CD14-positive monocyte (primary cell): Measurements from ENCODE around the gene DIAPH1. TPM values are rescaled to one million over a fixed set of nuclear protein-coding genes. Genes with fewer than 3 reads are reported as not detected.

ENCODE experiments used
- DNase-seq, 3 donors: peaks; one replicate each; pipeline ENCODE4 v3.0.0-alpha.2; 2011 to 2022
- H2AFZ ChIP-seq: 2 replicates; pipeline ENCODE4 v1.6.0; 2012; ENCODE audit warnings: mild to moderate bottlenecking, low read depth, low read length, inconsistent platforms; ENCODE audit not compliant: insufficient read depth, poor library complexity, severe bottlenecking
- H3K27ac ChIP-seq, 2 donors: 1 replicate in 1 of 2; 2 replicates in 1 of 2; pipeline ENCODE4 v1.5.1; 2012 to 2013; ENCODE audit warnings: low read length in 2 of 2, control low read depth in 1 of 2, inconsistent platforms in 1 of 2, low read depth in 1 of 2, mild to moderate bottlenecking in 1 of 2
- H3K27me3 ChIP-seq, 2 donors: one replicate each; pipeline versions ENCODE4 v1.6.0 to v1.6.1; 2011 to 2013; ENCODE audit warnings: low read length in 2 of 2; ENCODE audit not compliant: control insufficient read depth in 2 of 2, insufficient read depth in 2 of 2
- H3K36me3 ChIP-seq, 2 donors: replicated peaks in 1 of 2; 1 replicate in 1 of 2; 2 replicates in 1 of 2; pipeline versions ENCODE4 v1.5.1 to v1.6.1; 2012 to 2013; ENCODE audit warnings: low read length in 2 of 2, control low read depth in 1 of 2, inconsistent platforms in 1 of 2, mild to moderate bottlenecking in 1 of 2; ENCODE audit not compliant: insufficient read depth in 2 of 2, control insufficient read depth in 1 of 2
- H3K4me1 ChIP-seq, 2 donors: 1 replicate in 1 of 2; 2 replicates in 1 of 2; pipeline versions ENCODE4 v1.5.1 to v1.6.1; 2012 to 2013; ENCODE audit warnings: low read length in 2 of 2, control low read depth in 1 of 2, inconsistent platforms in 1 of 2, mild to moderate bottlenecking in 1 of 2, moderate library complexity in 1 of 2; ENCODE audit not compliant: insufficient read depth in 2 of 2, control insufficient read depth in 1 of 2
- H3K4me2 ChIP-seq: replicated peaks from 2 replicates; pipeline ENCODE3; 2012; ENCODE audit warnings: low read length, moderate library complexity, mild to moderate bottlenecking; ENCODE audit not compliant: poor library complexity, severe bottlenecking; ENCODE audit errors: extremely low read depth
- H3K4me3 ChIP-seq, 3 experiments: fragments of 200-600 bp in 1 of 3; sonication (generic) in 1 of 3; replicated peaks in 1 of 3; 1 replicate in 2 of 3; 2 replicates in 1 of 3; pipeline ENCODE4 v1.5.1; 2011 to 2013; ENCODE audit warnings: low read length in 3 of 3, mild to moderate bottlenecking in 3 of 3, control low read depth in 2 of 3, low read depth in 2 of 3, inconsistent platforms in 1 of 3, moderate library complexity in 1 of 3
- H3K79me2 ChIP-seq: 2 replicates; pipeline ENCODE4 v1.6.0; 2012; ENCODE audit warnings: mild to moderate bottlenecking, control low read depth, inconsistent platforms, low read length, moderate library complexity; ENCODE audit not compliant: insufficient read depth
- H3K9ac ChIP-seq: 2 replicates; pipeline ENCODE4 v1.6.0; 2017; ENCODE audit warnings: low read length, mild to moderate bottlenecking; ENCODE audit not compliant: insufficient read depth, poor library complexity, severe bottlenecking
- H3K9me3 ChIP-seq, 2 donors: replicated peaks in 1 of 2; 1 replicate in 1 of 2; 2 replicates in 1 of 2; pipeline versions ENCODE4 v1.5.1 to v1.6.1; 2012 to 2013; ENCODE audit warnings: low read length in 2 of 2, control low read depth in 1 of 2; ENCODE audit not compliant: control insufficient read depth in 1 of 2, insufficient read depth in 1 of 2
- H4K20me1 ChIP-seq: 2 replicates; pipeline ENCODE4 v1.6.0; 2012; ENCODE audit warnings: mild to moderate bottlenecking, low read length, control low read depth, moderate library complexity; ENCODE audit not compliant: insufficient read depth
- H3K27ac Mint-ChIP-seq, 7 donors: one replicate each; pipeline ENCODE4 v1.8.0; 2020; ENCODE audit warnings: mild to moderate bottlenecking in 7 of 7, mixed read lengths in 7 of 7, moderate library complexity in 6 of 7, inconsistent platforms in 2 of 7
- H3K27me3 Mint-ChIP-seq, 3 donors: one replicate each; pipeline ENCODE4 v1.8.0; 2021 to 2022; ENCODE audit warnings: low read depth in 3 of 3, mild to moderate bottlenecking in 3 of 3, mixed read lengths in 3 of 3, moderate library complexity in 3 of 3, inconsistent platforms in 1 of 3
- H3K36me3 Mint-ChIP-seq, 2 donors: one replicate each; pipeline ENCODE4 v1.8.0; 2020; ENCODE audit warnings: mixed read lengths in 2 of 2, inconsistent platforms in 1 of 2, mild to moderate bottlenecking in 1 of 2
- H3K4me1 Mint-ChIP-seq: one replicate; pipeline ENCODE4 v1.8.0; 2020; ENCODE audit warnings: mild to moderate bottlenecking, mixed read lengths
- H3K4me3 Mint-ChIP-seq, 2 donors: one replicate each; pipeline ENCODE4 v1.8.0; 2020; ENCODE audit warnings: mild to moderate bottlenecking in 2 of 2, mixed read lengths in 2 of 2, moderate library complexity in 1 of 2
- H3K9me3 Mint-ChIP-seq, 7 donors: one replicate each; pipeline ENCODE4 v1.8.0; 2020 to 2022; ENCODE audit warnings: mixed read lengths in 7 of 7, mild to moderate bottlenecking in 6 of 7, moderate library complexity in 6 of 7, inconsistent platforms in 2 of 7
- WGBS: methylation state at CpG from one replicate; pipeline ENCODE4 v1.1.5; 2013; ENCODE audit warnings: missing lambda C conversion rate; ENCODE audit not compliant: insufficient coverage; 5-methylcytosine and 5-hydroxymethylcytosine counted together
- intact Hi-C, 2 donors: fragments of 100-400 bp; cut with micrococcal nuclease; formaldehyde crosslinking; loops; one replicate each; pipeline versions ENCODE4 v1.15.0 to v1.15.1; 2023
- polyA plus RNA-seq, 3 donors: library from polyadenylated mRNA; depleted of rRNA in 1 of 3; unstranded in 2 of 3; stranded (reverse) in 1 of 3; fragments of 300-500 nt in 2 of 3; fragments of >200 nt in 1 of 3; fragmentation: Illumina TruSeq in 2 of 3; gene quantifications; 1 replicate in 2 of 3; 2 replicates in 1 of 3; pipeline ENCODE4 v1.2.3, GENCODE V29; 2012 to 2021
- TF ChIP-seq, protein P1 (sequence below): fragments of 200-600 bp; IDR thresholded peaks from one replicate; pipeline ENCODE4 v1.8.0; 2022; ENCODE audit warnings: antibody characterized with exemption, mild to moderate bottlenecking

DIAPH1 gene
- polyA plus RNA-seq, 3 donors, result 60.2 to 140 (median 98.6) TPM

DNA sequence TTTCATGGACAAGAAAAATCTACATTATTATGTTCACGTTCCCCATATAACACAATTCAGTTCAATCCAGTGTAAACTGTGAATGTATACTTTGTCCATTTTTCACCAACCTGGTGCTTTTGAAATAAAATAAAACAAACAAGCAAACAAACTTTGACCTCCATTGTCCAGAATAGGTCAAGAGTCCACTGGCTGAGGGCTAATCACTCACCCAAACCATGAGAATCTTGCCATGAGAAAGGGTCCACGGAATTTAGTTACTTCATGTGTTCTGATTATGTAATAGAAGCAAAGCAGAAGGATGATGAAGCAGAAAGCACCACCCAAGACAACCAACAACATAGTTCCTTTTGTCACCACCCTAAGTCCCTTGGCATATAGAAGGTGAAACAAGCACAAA lies 28.7 kb downstream of the DIAPH1 start:
- H3K27ac Mint-ChIP-seq, result peak overlapping the region; percentile 88 to 97 (median 93)
- H3K79me2 ChIP-seq, result peaks cover 100% of the 10 kb centered on the region
- H3K4me1 ChIP-seq, result peaks cover 40 to 57% of the 10 kb centered on the region in 2 donors

DNA sequence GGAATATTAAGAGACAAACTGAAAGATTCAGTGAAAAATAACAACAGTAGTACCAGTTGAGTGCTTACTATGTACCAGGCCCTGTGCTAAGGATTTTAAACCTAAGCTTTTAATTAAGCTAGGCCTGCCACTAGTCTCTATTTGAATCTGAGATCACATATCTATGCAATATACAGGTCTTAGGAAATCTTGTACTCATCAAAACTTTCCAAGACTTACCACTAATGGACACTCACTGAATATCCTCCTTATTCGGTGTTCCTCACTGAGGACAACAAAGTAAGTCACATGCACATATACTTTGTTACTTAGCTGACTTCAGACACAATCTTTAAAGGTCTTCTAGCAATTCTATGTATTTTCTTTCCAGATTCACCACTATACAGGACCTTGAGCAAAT lies 32.6 kb downstream of the DIAPH1 start:
- Histone ChIP-seq H3K4me1 (peaks cover 40 to 58% of the 10 kb centered on the region in 2 donors), H3K4me3 (no peak overlapping the region), H3K79me2 (peaks cover 81% of the 10 kb centered on the region), H2AFZ (no peak overlapping the region), H3K27me3 (no peaks in the 10 kb centered on the region), H3K4me2 (no peak overlapping the region), H4K20me1 (peaks cover 78% of the 10 kb centered on the region), H3K9me3 (no peaks in the 10 kb centered on the region), H3K36me3 (peaks cover 41 to 72% of the 10 kb centered on the region in 2 donors), H3K27ac (peak overlapping the region in 1 of 2 donors; percentile 63), H3K9ac (no peak overlapping the region)
- WGBS, result 88% methylated on average over 1 of the region's 1 CpG
- peaks cover 61% of the 10 kb centered on the region for H3K4me1 Mint-ChIP-seq
- H3K4me3 Mint-ChIP-seq, result no peak overlapping the region
- peaks cover 58 to 82% of the 10 kb centered on the region in 2 donors for H3K36me3 Mint-ChIP-seq
- peak overlapping the region in 5 of 7 donors; percentile 3 to 73 (median 69) for H3K27ac Mint-ChIP-seq
- DNase-seq, result no peak
- TF ChIP-seq, protein P1, sequence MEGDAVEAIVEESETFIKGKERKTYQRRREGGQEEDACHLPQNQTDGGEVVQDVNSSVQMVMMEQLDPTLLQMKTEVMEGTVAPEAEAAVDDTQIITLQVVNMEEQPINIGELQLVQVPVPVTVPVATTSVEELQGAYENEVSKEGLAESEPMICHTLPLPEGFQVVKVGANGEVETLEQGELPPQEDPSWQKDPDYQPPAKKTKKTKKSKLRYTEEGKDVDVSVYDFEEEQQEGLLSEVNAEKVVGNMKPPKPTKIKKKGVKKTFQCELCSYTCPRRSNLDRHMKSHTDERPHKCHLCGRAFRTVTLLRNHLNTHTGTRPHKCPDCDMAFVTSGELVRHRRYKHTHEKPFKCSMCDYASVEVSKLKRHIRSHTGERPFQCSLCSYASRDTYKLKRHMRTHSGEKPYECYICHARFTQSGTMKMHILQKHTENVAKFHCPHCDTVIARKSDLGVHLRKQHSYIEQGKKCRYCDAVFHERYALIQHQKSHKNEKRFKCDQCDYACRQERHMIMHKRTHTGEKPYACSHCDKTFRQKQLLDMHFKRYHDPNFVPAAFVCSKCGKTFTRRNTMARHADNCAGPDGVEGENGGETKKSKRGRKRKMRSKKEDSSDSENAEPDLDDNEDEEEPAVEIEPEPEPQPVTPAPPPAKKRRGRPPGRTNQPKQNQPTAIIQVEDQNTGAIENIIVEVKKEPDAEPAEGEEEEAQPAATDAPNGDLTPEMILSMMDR, result no peak
- H3K9me3 Mint-ChIP-seq, result no peaks in the 10 kb centered on the region
- H3K27me3 Mint-ChIP-seq, result no peaks in the 10 kb centered on the region
- intact Hi-C loops, result no loop called here

More for the DNA sequence above, 28.7 kb downstream of the DIAPH1 start:
- Mint-ChIP-seq H3K27me3 (no peaks in the 10 kb centered on the region), H3K9me3 (no peaks in the 10 kb centered on the region), H3K4me3 (peak overlapping the region in 1 of 2 donors; percentile 31), H3K36me3 (peaks cover 44 to 64% of the 10 kb centered on the region in 2 donors), H3K4me1 (peaks cover 52% of the 10 kb centered on the region)
- Histone ChIP-seq H3K27me3 (no peaks in the 10 kb centered on the region), H3K9ac (no peak overlapping the region), H3K27ac (peak overlapping the region; percentile 72 to 80), H3K9me3 (no peaks in the 10 kb centered on the region), H3K4me2 (peak overlapping the region; percentile 53), H3K4me3 (peak overlapping the region in 1 of 3 experiments; percentile 27), H2AFZ (no peak overlapping the region), H3K36me3 (peaks cover 21 to 62% of the 10 kb centered on the region in 2 donors), H4K20me1 (peaks cover 50% of the 10 kb centered on the region)
- intact Hi-C loops, result loop anchor here in 1 of 2 donors (5.0 kb wide), 1 partner anchor 47 kb away; the partner anchor contains the start of genes HDAC3 and RELL2
- no CpG with 5 or more reads among the region's 2 CpGs for WGBS
- TF ChIP-seq, protein P1, result no peak
- DNase-seq, result peak; percentile 60 to 79 (median 77)
